HEK293 (cell line): Measurements from ENCODE around the gene PDE4D.
A peak's percentile ranks its signal among the peaks of the same experiment; 100 is the strongest.

Source experiments
- CTCF ChIA-PET: fragments of 350-600 bp; formaldehyde crosslinking; extraction: SDS; loops from one replicate; lab custom pipeline; 2021; ENCODE audit warnings: antibody characterized with exemption; lab: Yijun Ruan, JAX
- POLR2A ChIA-PET: fragments of 300-600 bp; formaldehyde crosslinking; extraction: SDS; loops from one replicate; lab custom pipeline; 2020; ENCODE audit warnings: antibody characterized with exemption, inconsistent platforms; lab: Yijun Ruan, JAX
- H3K27ac ChIP-seq: fragments of 200-500 bp; sonication (Bioruptor generic); 2 replicates; pipeline ENCODE4 v1.5.1; 2014; ENCODE audit warnings: low read depth, low read length, control low read depth, inconsistent platforms; ENCODE audit errors: extremely low read depth
- H3K36me3 ChIP-seq, 2 experiments: fragments of 200-500 bp in 1 of 2; sonication (Bioruptor generic) in 1 of 2; 1 replicate in 1 of 2; 2 replicates in 1 of 2; pipeline ENCODE4 v1.5.1; 2014 to 2017; ENCODE audit warnings: inconsistent platforms in 2 of 2, low read length in 2 of 2; ENCODE audit not compliant: control insufficient read depth in 2 of 2, insufficient read depth in 1 of 2
- H3K4me1 ChIP-seq: fragments of 200-500 bp; sonication (Bioruptor generic); 2 replicates; pipeline ENCODE4 v1.5.1; 2014; ENCODE audit warnings: mild to moderate bottlenecking, low read length, inconsistent platforms; ENCODE audit not compliant: control insufficient read depth, insufficient read depth
- H3K4me3 ChIP-seq: 2 replicates; pipeline ENCODE4 v1.5.1; 2011; ENCODE audit warnings: low read depth, mild to moderate bottlenecking, control low read depth, low read length, moderate library complexity
- H3K9me3 ChIP-seq: fragments of 200-500 bp; sonication (Bioruptor generic); 2 replicates; pipeline ENCODE4 v1.5.1; 2014; ENCODE audit warnings: low read depth, low read length, inconsistent platforms; ENCODE audit not compliant: control insufficient read depth, insufficient read depth
- KLF17 ChIP-seq: fragments of 450-650 bp; formaldehyde crosslinking; IDR thresholded peaks from 2 replicates; pipeline ENCODE4 v1.5.1; 2016; ENCODE audit warnings: missing biosample characterization, missing genetic modification characterization
- OSR2 ChIP-seq: fragments of 450-650 bp; formaldehyde crosslinking; IDR thresholded peaks from 2 replicates; pipeline ENCODE4 v1.5.1; 2016; ENCODE audit warnings: missing biosample characterization, missing genetic modification characterization
- PRDM6 ChIP-seq: fragments of 450-650 bp; formaldehyde crosslinking; IDR thresholded peaks from 2 replicates; pipeline ENCODE4 v1.5.1; 2017; ENCODE audit warnings: missing biosample characterization, missing genetic modification characterization
- SCRT1 ChIP-seq: fragments of 450-650 bp; formaldehyde crosslinking; IDR thresholded peaks from 2 replicates; pipeline ENCODE4 v1.5.1; 2016; ENCODE audit warnings: missing biosample characterization, missing genetic modification characterization, borderline replicate concordance
- SETDB1 ChIP-seq: IDR thresholded peaks from one replicate; pipeline ENCODE4 v1.6.1; 2017; ENCODE audit warnings: mild to moderate bottlenecking, low read length, moderate library complexity, mixed read lengths; ENCODE audit not compliant: insufficient read length
- YY1 ChIP-seq: fragments of 450-650 bp; formaldehyde crosslinking; IDR thresholded peaks from 2 replicates; pipeline ENCODE4 v1.5.1; 2018; ENCODE audit warnings: missing biosample characterization, missing genetic modification characterization
- ZBTB10 ChIP-seq: fragments of 450-650 bp; formaldehyde crosslinking; IDR thresholded peaks from 2 replicates; pipeline ENCODE4 v1.5.1; 2016; ENCODE audit warnings: missing biosample characterization, missing genetic modification characterization
- ZNF10 ChIP-seq: fragments of 450-650 bp; formaldehyde crosslinking; IDR thresholded peaks from 2 replicates; pipeline ENCODE4 v1.5.1; 2017; ENCODE audit warnings: missing biosample characterization, missing genetic modification characterization
- ZNF214 ChIP-seq: fragments of 450-650 bp; formaldehyde crosslinking; IDR thresholded peaks from 2 replicates; pipeline ENCODE4 v1.5.1; 2017; ENCODE audit warnings: missing biosample characterization, mild to moderate bottlenecking, missing genetic modification characterization, borderline replicate concordance
- ZNF501 ChIP-seq: fragments of 450-650 bp; formaldehyde crosslinking; IDR thresholded peaks from 2 replicates; pipeline ENCODE4 v1.5.1; 2016; ENCODE audit warnings: missing biosample characterization, missing genetic modification characterization
- ZNF571 ChIP-seq: fragments of 450-650 bp; formaldehyde crosslinking; IDR thresholded peaks from 2 replicates; pipeline ENCODE4 v1.5.0; 2017; ENCODE audit warnings: missing biosample characterization, missing genetic modification characterization
- ZNF600 ChIP-seq: fragments of 450-650 bp; formaldehyde crosslinking; IDR thresholded peaks from 2 replicates; pipeline ENCODE4 v1.5.1; 2016; ENCODE audit warnings: missing biosample characterization, missing genetic modification characterization
- ZNF658 ChIP-seq: fragments of 450-650 bp; formaldehyde crosslinking; IDR thresholded peaks from 2 replicates; pipeline ENCODE4; 2016; ENCODE audit warnings: missing biosample characterization, missing genetic modification characterization
- ZNF707 ChIP-seq: fragments of 450-650 bp; formaldehyde crosslinking; IDR thresholded peaks from 2 replicates; pipeline ENCODE4 v1.5.1; 2016; ENCODE audit warnings: missing biosample characterization, missing genetic modification characterization
- ZNF843 ChIP-seq: fragments of 450-650 bp; formaldehyde crosslinking; IDR thresholded peaks from 2 replicates; pipeline ENCODE4 v1.5.1; 2016; ENCODE audit warnings: missing biosample characterization, missing genetic modification characterization
- ZSCAN4 ChIP-seq: fragments of 450-650 bp; formaldehyde crosslinking; IDR thresholded peaks from 2 replicates; pipeline ENCODE4 v1.5.1; 2017; ENCODE audit warnings: missing biosample characterization, missing genetic modification characterization
- TF ChIP-seq, protein P1 (sequence below): fragments of 450-650 bp; formaldehyde crosslinking; IDR thresholded peaks from 2 replicates; pipeline ENCODE4 v1.5.1; 2016; ENCODE audit warnings: missing biosample characterization, missing genetic modification characterization
- TF ChIP-seq, protein P2 (sequence below): fragments of 450-650 bp; formaldehyde crosslinking; conservative IDR thresholded peaks from 2 replicates; pipeline ENCODE4 v1.5.1; 2016; ENCODE audit warnings: low read depth, missing biosample characterization, missing genetic modification characterization

Gene PDE4D

GRCh38 chr5:59300930-59301329 is 592.6 kb downstream of the PDE4D start (continued):
- TF ChIP-seq KLF17 (tag by site-specific recombination) (peak; percentile 68; the same call in 1 of the 2 replicates), ZNF571 (tag by site-specific recombination) (no peak)
- TF ChIP-seq, protein P1, sequence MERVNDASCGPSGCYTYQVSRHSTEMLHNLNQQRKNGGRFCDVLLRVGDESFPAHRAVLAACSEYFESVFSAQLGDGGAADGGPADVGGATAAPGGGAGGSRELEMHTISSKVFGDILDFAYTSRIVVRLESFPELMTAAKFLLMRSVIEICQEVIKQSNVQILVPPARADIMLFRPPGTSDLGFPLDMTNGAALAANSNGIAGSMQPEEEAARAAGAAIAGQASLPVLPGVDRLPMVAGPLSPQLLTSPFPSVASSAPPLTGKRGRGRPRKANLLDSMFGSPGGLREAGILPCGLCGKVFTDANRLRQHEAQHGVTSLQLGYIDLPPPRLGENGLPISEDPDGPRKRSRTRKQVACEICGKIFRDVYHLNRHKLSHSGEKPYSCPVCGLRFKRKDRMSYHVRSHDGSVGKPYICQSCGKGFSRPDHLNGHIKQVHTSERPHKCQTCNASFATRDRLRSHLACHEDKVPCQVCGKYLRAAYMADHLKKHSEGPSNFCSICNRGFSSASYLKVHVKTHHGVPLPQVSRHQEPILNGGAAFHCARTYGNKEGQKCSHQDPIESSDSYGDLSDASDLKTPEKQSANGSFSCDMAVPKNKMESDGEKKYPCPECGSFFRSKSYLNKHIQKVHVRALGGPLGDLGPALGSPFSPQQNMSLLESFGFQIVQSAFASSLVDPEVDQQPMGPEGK (tag by site-specific recombination), result peak; percentile 36; the same call in 1 of the 2 replicates

GRCh38 chr5:59299006-59299405 is 594.5 kb downstream of the PDE4D start:
- no peak overlapping the region for H3K27ac ChIP-seq
- no peak overlapping the region for H3K4me3 ChIP-seq
- no peaks in the 10 kb centered on the region for H3K9me3 ChIP-seq
- peaks cover 29% of the 10 kb centered on the region for H3K4me1 ChIP-seq
- H3K36me3 ChIP-seq, result no peaks in the 10 kb centered on the region
- TF ChIP-seq SCRT1 (tag by site-specific recombination) (no peak), OSR2 (tag by site-specific recombination) (peak; percentile 77), ZNF10 (tag by site-specific recombination) (0 out of 2 replicates have a peak, but pooled peaks have one; percentile 31), ZNF600 (0 out of 2 replicates have a peak, but pooled peaks have one; percentile 19), ZSCAN4 (tag by site-specific recombination) (no peak)
- TF ChIP-seq, protein P2, sequence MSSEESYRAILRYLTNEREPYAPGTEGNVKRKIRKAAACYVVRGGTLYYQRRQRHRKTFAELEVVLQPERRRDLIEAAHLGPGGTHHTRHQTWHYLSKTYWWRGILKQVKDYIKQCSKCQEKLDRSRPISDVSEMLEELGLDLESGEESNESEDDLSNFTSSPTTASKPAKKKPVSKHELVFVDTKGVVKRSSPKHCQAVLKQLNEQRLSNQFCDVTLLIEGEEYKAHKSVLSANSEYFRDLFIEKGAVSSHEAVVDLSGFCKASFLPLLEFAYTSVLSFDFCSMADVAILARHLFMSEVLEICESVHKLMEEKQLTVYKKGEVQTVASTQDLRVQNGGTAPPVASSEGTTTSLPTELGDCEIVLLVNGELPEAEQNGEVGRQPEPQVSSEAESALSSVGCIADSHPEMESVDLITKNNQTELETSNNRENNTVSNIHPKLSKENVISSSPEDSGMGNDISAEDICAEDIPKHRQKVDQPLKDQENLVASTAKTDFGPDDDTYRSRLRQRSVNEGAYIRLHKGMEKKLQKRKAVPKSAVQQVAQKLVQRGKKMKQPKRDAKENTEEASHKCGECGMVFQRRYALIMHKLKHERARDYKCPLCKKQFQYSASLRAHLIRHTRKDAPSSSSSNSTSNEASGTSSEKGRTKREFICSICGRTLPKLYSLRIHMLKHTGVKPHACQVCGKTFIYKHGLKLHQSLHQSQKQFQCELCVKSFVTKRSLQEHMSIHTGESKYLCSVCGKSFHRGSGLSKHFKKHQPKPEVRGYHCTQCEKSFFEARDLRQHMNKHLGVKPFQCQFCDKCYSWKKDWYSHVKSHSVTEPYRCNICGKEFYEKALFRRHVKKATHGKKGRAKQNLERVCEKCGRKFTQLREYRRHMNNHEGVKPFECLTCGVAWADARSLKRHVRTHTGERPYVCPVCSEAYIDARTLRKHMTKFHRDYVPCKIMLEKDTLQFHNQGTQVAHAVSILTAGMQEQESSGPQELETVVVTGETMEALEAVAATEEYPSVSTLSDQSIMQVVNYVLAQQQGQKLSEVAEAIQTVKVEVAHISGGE, result no peak
- ChIA-PET POLR2A (no interaction called here), CTCF (interaction anchor here (0.7 to 1.5 kb wide), 7 partner anchors 10 to 111 kb away, joined by 3 to 4 read pairs (median 3); no protein-coding TSS in a partner anchor)

DNA sequence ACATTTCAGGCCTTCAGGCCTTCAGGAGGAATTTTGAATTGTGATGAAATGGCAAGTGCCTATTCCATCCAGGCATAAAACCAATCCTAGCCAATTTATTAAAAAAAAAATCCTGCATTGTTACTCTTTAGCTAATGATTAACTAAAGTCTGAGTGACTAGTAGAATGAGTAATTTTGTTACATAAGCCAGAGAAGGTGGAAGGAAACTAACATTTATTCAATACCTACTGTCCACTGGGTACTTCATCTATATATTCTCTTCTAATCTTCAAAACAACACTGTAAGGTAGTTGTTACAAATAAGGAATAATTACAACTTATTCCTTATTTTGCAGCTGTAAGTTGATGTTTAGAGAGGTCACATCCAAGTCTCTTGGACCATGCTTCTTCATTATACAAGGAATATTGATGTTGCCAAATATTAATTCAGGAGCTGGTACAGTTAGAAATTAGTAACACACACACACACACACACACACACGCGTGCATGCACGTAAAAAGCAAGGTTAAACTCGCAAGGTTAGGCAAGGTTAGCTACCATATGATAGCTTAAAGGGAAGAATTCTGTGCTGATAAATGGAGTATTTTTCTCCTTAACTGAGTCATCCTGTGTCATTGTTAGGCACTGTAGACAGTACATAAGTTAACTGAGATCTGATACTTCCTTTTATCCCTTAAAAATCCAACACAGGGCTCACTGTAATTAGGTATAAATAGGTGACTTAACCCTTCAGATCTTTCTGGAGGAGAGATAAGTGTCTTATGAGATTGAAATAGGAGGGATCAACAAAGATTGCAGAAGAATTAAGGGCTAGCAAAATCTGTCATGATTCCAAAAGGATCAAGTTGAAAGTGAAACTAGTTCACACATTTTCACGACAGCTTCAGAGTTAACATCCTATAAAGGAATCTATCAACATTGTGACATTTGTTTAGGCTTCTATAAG is 596.9 kb downstream of the PDE4D start:
- ChIA-PET POLR2A (interaction anchor here (0.5 to 2.2 kb wide), 2 partner anchors 20 to 544 kb away, joined by 3 to 9 read pairs; no protein-coding TSS in a partner anchor), CTCF (interaction anchor here (1.2 to 1.3 kb wide), 2 partner anchors 32 to 71 kb away, joined by 3 to 5 read pairs; no protein-coding TSS in a partner anchor)
- H3K9me3 ChIP-seq, result no peaks in the 10 kb centered on the region
- H3K27ac ChIP-seq, result peak overlapping the region; percentile 25
- H3K4me1 ChIP-seq, result peaks cover 35% of the 10 kb centered on the region
- H3K4me3 ChIP-seq, result peak overlapping the region; percentile 25
- no peaks in the 10 kb centered on the region for H3K36me3 ChIP-seq
- TF ChIP-seq PRDM6 (tag by site-specific recombination), result peak; percentile 76
- no peak for TF ChIP-seq ZNF214 (tag by site-specific recombination)
- peak; percentile 51; the same call in 1 of the 2 replicates for TF ChIP-seq ZNF843 (tag by site-specific recombination)
- no peak for TF ChIP-seq ZNF658 (tag by site-specific recombination)
- no peak for TF ChIP-seq SETDB1
- TF ChIP-seq YY1 (tag by site-specific recombination), result no peak
- no peak for TF ChIP-seq ZNF501 (tag by site-specific recombination)
- no peak for TF ChIP-seq ZBTB10
- TF ChIP-seq OSR2 (tag by site-specific recombination), result no peak; the same call in 1 of the 2 replicates
- no peak for TF ChIP-seq ZNF707 (tag by site-specific recombination)
